GM12878 (cell line): ENCODE data around the gene VMO1. TPM values are rescaled to one million over a fixed set of nuclear protein-coding genes. Genes with fewer than 3 reads are reported as not detected.

Source experiments
- ATAC-seq: fragments of 200-7000 bp; cut with Tn5 transposase; 3 replicates; pipeline ENCODE4 v1.9.1; 2020; ENCODE audit warnings: mild to moderate bottlenecking, moderate library complexity
- BruUV-seq: library from RNA; stranded (reverse); fragments of 400-500 nt; replicated peaks from 2 replicates; lab custom pipeline; 2021; lab: Mats Ljungman, UMichigan
- CTCF ChIA-PET: fragments of 300-600 bp; sonication (Branson Sonifier 250); formaldehyde crosslinking; extraction: SDS; loops from one replicate; lab custom pipeline; 2021; ENCODE audit warnings: inconsistent platforms; lab: Yijun Ruan, JAX
- POLR2A ChIA-PET: fragments of 350-600 bp; formaldehyde crosslinking; extraction: SDS; loops from one replicate; lab custom pipeline; 2021; ENCODE audit warnings: inconsistent platforms; lab: Charles Lee
- RAD21 ChIA-PET: fragments of 300-600 bp; sonication (Branson Sonifier 250); formaldehyde crosslinking; loops from one replicate; lab custom pipeline; 2023; ENCODE audit warnings: antibody characterized with exemption; ENCODE audit not compliant: unreplicated experiment; lab: Charles Lee
- SMC1A ChIA-PET: fragments of 300-600 bp; sonication (Branson Sonifier 250); formaldehyde crosslinking; loops from one replicate; lab custom pipeline; 2023; ENCODE audit not compliant: unreplicated experiment, uncharacterized antibody; lab: Charles Lee
- DNase-seq: peaks from one replicate; pipeline ENCODE4 v3.0.0-alpha.2; 2011; ENCODE audit warnings: low read depth, low spot score
- FAIRE-seq: peaks from 3 replicates; lab custom pipeline; 2011; peaks lifted over from hg19 to GRCh38; lab: Jason Lieb, UNC
- H2AFZ ChIP-seq: 2 replicates; pipeline ENCODE4 v1.6.0; 2011; ENCODE audit warnings: low read depth, low read length, control low read depth; ENCODE audit not compliant: control insufficient read depth
- H3K27ac ChIP-seq: 2 replicates; pipeline ENCODE4 v1.5.1; 2011; ENCODE audit warnings: control low read depth; ENCODE audit not compliant: control insufficient read depth, insufficient read depth
- H3K27me3 ChIP-seq, 2 experiments: replicated peaks in 1 of 2; 2 replicates each; pipeline versions ENCODE4 v1.6.0 to v1.6.1; 2011; ENCODE audit warnings: low read length in 1 of 2; ENCODE audit not compliant: control insufficient read depth in 2 of 2, insufficient read depth in 2 of 2
- H3K36me3 ChIP-seq, 2 experiments: 2 replicates each; pipeline ENCODE4 v1.5.1; 2011; ENCODE audit warnings: low read length in 1 of 2; ENCODE audit not compliant: control insufficient read depth in 2 of 2, insufficient read depth in 2 of 2
- H3K4me1 ChIP-seq: 2 replicates; pipeline ENCODE4 v1.6.1; 2011; ENCODE audit warnings: mild to moderate bottlenecking, low read length, moderate library complexity, mixed read lengths; ENCODE audit not compliant: control insufficient read depth, insufficient read depth
- H3K4me2 ChIP-seq: 2 replicates; pipeline ENCODE4 v1.6.0; 2011; ENCODE audit warnings: control low read depth; ENCODE audit not compliant: control insufficient read depth, insufficient read depth
- H3K4me3 ChIP-seq: fragments of 200-600 bp; sonication (generic); 2 replicates; pipeline ENCODE4 v1.5.1; 2016
- H3K79me2 ChIP-seq: 2 replicates; pipeline ENCODE4 v1.6.0; 2011; ENCODE audit warnings: low read length; ENCODE audit not compliant: control insufficient read depth, insufficient read depth
- H3K9ac ChIP-seq: 2 replicates; pipeline ENCODE4 v1.8.0; 2011; ENCODE audit warnings: low read length, control low read depth, mixed read lengths; ENCODE audit not compliant: control insufficient read depth, insufficient read depth
- H3K9me3 ChIP-seq: replicated peaks from 3 replicates; pipeline ENCODE4 v1.5.1; 2011; ENCODE audit warnings: mild to moderate bottlenecking, low read length; ENCODE audit not compliant: control insufficient read depth, insufficient read depth
- H4K20me1 ChIP-seq: 2 replicates; pipeline ENCODE4 v1.6.0; 2011; ENCODE audit not compliant: control insufficient read depth, insufficient read depth
- ASH2L ChIP-seq: fragments of 300-600, 200-600 bp; sonication (generic); IDR thresholded peaks from 2 replicates; pipeline ENCODE4 v1.6.1; 2017; ENCODE audit warnings: low read depth, mild to moderate bottlenecking, borderline replicate concordance
- ATF3 ChIP-seq: IDR thresholded peaks from 2 replicates; pipeline ENCODE4 v1.6.1; 2011; ENCODE audit warnings: low read depth, mild to moderate bottlenecking, low read length, moderate library complexity, borderline replicate concordance; ENCODE audit errors: extremely low read depth
- BCL11A ChIP-seq: IDR thresholded peaks from 2 replicates; pipeline ENCODE4 v1.6.1; 2011; ENCODE audit warnings: low read depth, low read length
- BHLHE40 ChIP-seq, 2 experiments: fragments of 450-650 bp in 1 of 2; IDR thresholded peaks; 2 replicates each; pipeline ENCODE4 v1.6.1; 2011 to 2017; ENCODE audit warnings: low read depth in 2 of 2, borderline replicate concordance in 1 of 2, improper control_type of control experiment in 1 of 2, low read length in 1 of 2, mild to moderate bottlenecking in 1 of 2
- CBX3 ChIP-seq: fragments of 200-600 bp; sonication (generic); IDR thresholded peaks from 2 replicates; pipeline ENCODE4 v1.6.1; 2016; ENCODE audit warnings: low read depth, borderline replicate concordance
- CTCF ChIP-seq, 3 experiments: IDR thresholded peaks in 2 of 3; conservative IDR thresholded peaks in 1 of 3; 2 replicates each; pipeline ENCODE4 v1.5.1; 2011; ENCODE audit warnings: low read depth in 3 of 3, low read length in 3 of 3, mild to moderate bottlenecking in 3 of 3, control low read depth in 2 of 3, moderate library complexity in 2 of 3, inconsistent platforms in 1 of 3, mixed read lengths in 1 of 3; ENCODE audit not compliant: control insufficient read depth in 2 of 3, insufficient read depth in 1 of 3; ENCODE audit errors: extremely low read depth in 1 of 3
- DPF2 ChIP-seq: fragments of 450-650 bp; IDR thresholded peaks from 2 replicates; pipeline ENCODE4 v1.6.1; 2017; ENCODE audit warnings: mild to moderate bottlenecking
- HDAC2 ChIP-seq: fragments of 200-600 bp; sonication (generic); IDR thresholded peaks from 2 replicates; pipeline ENCODE4 v1.6.1; 2017
- IKZF2 ChIP-seq, 2 experiments: fragments of 450-650 bp; IDR thresholded peaks; 2 replicates each; pipeline ENCODE4 v1.6.1; 2017; ENCODE audit warnings: mild to moderate bottlenecking in 2 of 2, moderate library complexity in 2 of 2
- MEF2A ChIP-seq: IDR thresholded peaks from 2 replicates; pipeline ENCODE4 v1.6.1; 2011; ENCODE audit warnings: low read depth, mild to moderate bottlenecking, low read length, moderate library complexity; ENCODE audit not compliant: insufficient read depth
- RB1 ChIP-seq: fragments of 450-650 bp; formaldehyde crosslinking; IDR thresholded peaks from 2 replicates; pipeline ENCODE4 v1.6.1; 2017; ENCODE audit warnings: mild to moderate bottlenecking, borderline replicate concordance
- SMAD1 ChIP-seq: fragments of 450-650 bp; IDR thresholded peaks from 2 replicates; pipeline ENCODE4 v1.6.1; 2018; ENCODE audit warnings: mild to moderate bottlenecking, low read depth; ENCODE audit not compliant: partially characterized antibody
- SP1 ChIP-seq: IDR thresholded peaks from one replicate; pipeline ENCODE4 v1.6.1; 2011; ENCODE audit warnings: low read depth, low read length
- SUPT20H ChIP-seq: IDR thresholded peaks from 2 replicates; pipeline ENCODE4 v1.6.1; 2011; ENCODE audit warnings: low read depth, mild to moderate bottlenecking, low read length, moderate library complexity, borderline replicate concordance; ENCODE audit not compliant: control insufficient read depth
- TCF3 ChIP-seq: IDR thresholded peaks from 2 replicates; pipeline ENCODE4 v1.6.1; 2012; ENCODE audit warnings: low read depth, mild to moderate bottlenecking, low read length, borderline replicate concordance; ENCODE audit not compliant: insufficient read depth
- USF2 ChIP-seq: IDR thresholded peaks from 2 replicates; pipeline ENCODE4 v1.6.1; 2011; ENCODE audit warnings: low read depth, low read length, improper control_type of control experiment, borderline replicate concordance
- YY1 ChIP-seq: IDR thresholded peaks from 2 replicates; pipeline ENCODE4 v1.6.1; 2011; ENCODE audit warnings: low read depth, mild to moderate bottlenecking, low read length
- ZNF24 ChIP-seq: fragments of 450-650 bp; IDR thresholded peaks from 2 replicates; pipeline ENCODE4 v1.6.1; 2017; ENCODE audit warnings: antibody characterized with exemption, mild to moderate bottlenecking
- ZZZ3 ChIP-seq: IDR thresholded peaks from 2 replicates; pipeline ENCODE4 v1.6.1; 2011; ENCODE audit warnings: low read depth; ENCODE audit not compliant: control insufficient read depth, insufficient read length
- WGBS: methylation state at CpG from one replicate; pipeline ENCODE4 v1.1.6; 2016; ENCODE audit warnings: low lambda C conversion rate; ENCODE audit not compliant: insufficient replicate concordance, insufficient coverage; ENCODE audit errors: missing lambda C conversion rate; 5-methylcytosine and 5-hydroxymethylcytosine counted together
- in situ Hi-C: fragments of 300-500 bp; cut with MboI; formaldehyde crosslinking; loops from 9 replicates; pipeline ENCODE4 v1.14.3; 2018; ENCODE audit warnings: mixed read lengths
- intact Hi-C: fragments of 100-400 bp; cut with micrococcal nuclease; formaldehyde crosslinking; loops from one replicate; pipeline ENCODE4 v1.14.2; 2022; ENCODE audit not compliant: unreplicated experiment
- polyA plus RNA-seq, 11 experiments: library from polyadenylated mRNA; depleted of rRNA in 4 of 11; unstranded in 6 of 11; stranded (reverse) in 5 of 11; fragments of >200 nt; fragmentation: Nextera tagmentation in 4 of 11; fragmentation: Illumina TruSeq in 1 of 11; extraction: Ambion mirVana in 4 of 11; extraction: Trizol in 1 of 11; gene quantifications; 1 replicate in 1 of 11; 2 replicates in 10 of 11; pipeline versions ENCODE4 v1.2.1 to v1.2.3, GENCODE V29; 2011 to 2016; ENCODE audit warnings: inconsistent platforms in 2 of 11, missing spikeins in 2 of 11, low read depth in 1 of 11
- total RNA-seq, 4 experiments: library from RNA; depleted of rRNA in 3 of 4; stranded (reverse); fragments of >200 nt in 3 of 4; fragmentation: Illumina TruSeq in 1 of 4; extraction: Trizol in 1 of 4; gene quantifications; 2 replicates each; pipeline versions ENCODE4 v1.2.1 to v1.2.3, GENCODE V29; 2013 to 2021

VMO1 gene
- total and polyA plus RNA-seq, 10 of the 15 experiments (the other 5 are each of a cell fraction or from before 2014, with no cell fraction given): 0.27 to 0.54 (median 0.31) TPM; not detected in 7

- ChIA-PET RAD21 (no interaction called here), CTCF (no interaction called here), SMC1A (no interaction called here), POLR2A (no interaction called here)
- ATAC-seq (no peak), FAIRE-seq (no peak), DNase-seq (no peak)
- Histone ChIP-seq H3K36me3 (no peaks in the 10 kb centered on the region), H3K27ac (no peak overlapping the region), H3K79me2 (no peaks in the 10 kb centered on the region), H3K9ac (no peak overlapping the region), H4K20me1 (no peaks in the 10 kb centered on the region), H3K4me1 (peaks cover 3% of the 10 kb centered on the region; the same call in 1 of the 2 replicates), H3K27me3 (peaks cover 10 to 15% of the 10 kb centered on the region in 2 experiments), H3K4me2 (no peak overlapping the region), H2AFZ (no peak overlapping the region), H3K9me3 (no peaks in the 10 kb centered on the region), H3K4me3 (no peak overlapping the region)
- no TSS peak for BruUV-seq
- TF ChIP-seq ZNF24 (no peak), TCF3 (no peak), HDAC2 (no peak), RB1 (no peak), SP1 (no peak), MEF2A (no peak), ASH2L (no peak), SMAD1 (no peak), BCL11A (no peak), YY1 (no peak), CBX3 (no peak), DPF2 (no peak), CTCF (IDR thresholded peaks at IDR 0.05 in 2 of 3, conservative IDR thresholded peaks at IDR 0.05 in 1 of 3; ENCODE audit: control insufficient read depth in 2 of 3, extremely low read depth in 1 of 3, insufficient read depth in 1 of 3, low read depth in 3 of 3, low read length in 3 of 3) (no peak), USF2 (no peak), IKZF2 (IDR thresholded peaks at IDR 0.05) (no peak), ATF3 (no peak), BHLHE40 (IDR thresholded peaks at IDR 0.05; ENCODE audit: borderline replicate concordance in 1 of 2, low read depth in 2 of 2, low read length in 1 of 2) (no peak), SUPT20H (no peak), ZZZ3 (no peak)
- 80% methylated on average over 8 of the region's 8 CpGs for WGBS
- in situ Hi-C loops: no loop called here
- intact Hi-C loops: no loop called here
These were observed 45.6 kb downstream of the VMO1 start for GRCh38 chr17:4740584-4740983.
